OCI-LY1 (cell line): Measurements from ENCODE around the gene ITPA.

Source experiments
- H2AFZ ChIP-seq: fragments of 200-600 bp; sonication (generic), shearing (Covaris generic); 2 replicates; pipeline ENCODE4 v1.6.0; 2014; ENCODE audit warnings: antibody characterized with exemption, mild to moderate bottlenecking, low read length
- H3F3A ChIP-seq: fragments of 200-600 bp; sonication (generic), shearing (Covaris generic); 2 replicates; pipeline ENCODE4 v1.6.0; 2014; ENCODE audit warnings: mild to moderate bottlenecking, antibody characterized with exemption, low read length, moderate library complexity; ENCODE audit not compliant: insufficient read depth
- H3K27ac ChIP-seq: fragments of 200-600 bp; sonication (generic); 2 replicates; pipeline ENCODE4 v1.5.1; 2014; ENCODE audit warnings: low read length, mixed run types, mild to moderate bottlenecking, low read depth; ENCODE audit not compliant: poor library complexity, severe bottlenecking
- H3K27me3 ChIP-seq: fragments of 200-600 bp; sonication (generic); 2 replicates; pipeline ENCODE4 v1.6.0; 2014; ENCODE audit warnings: antibody characterized with exemption, mild to moderate bottlenecking, low read length, moderate library complexity; ENCODE audit not compliant: insufficient read depth
- H3K36me3 ChIP-seq: fragments of 200-600 bp; sonication (generic); 2 replicates; pipeline ENCODE4 v1.6.1; 2014; ENCODE audit warnings: mild to moderate bottlenecking, antibody characterized with exemption, low read length, moderate library complexity, mixed read lengths; ENCODE audit not compliant: insufficient read depth
- H3K4me1 ChIP-seq: fragments of 200-600 bp; sonication (generic); 2 replicates; pipeline ENCODE4 v1.5.1; 2014; ENCODE audit warnings: mild to moderate bottlenecking, low read length, moderate library complexity; ENCODE audit not compliant: insufficient read depth, severe bottlenecking
- H3K4me2 ChIP-seq: fragments of 200-600 bp; sonication (generic), shearing (Covaris generic); 2 replicates; pipeline ENCODE4 v1.6.1; 2014; ENCODE audit warnings: low read length
- H3K4me3 ChIP-seq: fragments of 200-600 bp; sonication (generic); 2 replicates; pipeline ENCODE4 v1.5.1; 2014; ENCODE audit warnings: low read length, low read depth, mild to moderate bottlenecking, mixed read lengths; ENCODE audit not compliant: poor library complexity, severe bottlenecking
- H3K79me2 ChIP-seq: fragments of 200-600 bp; shearing (Covaris generic); 2 replicates; pipeline ENCODE4 v1.6.1; 2016; ENCODE audit warnings: mixed run types, low read length, mixed read lengths; ENCODE audit not compliant: insufficient read depth
- H3K9ac ChIP-seq: fragments of 200-600 bp; sonication (generic), shearing (Covaris generic); 2 replicates; pipeline ENCODE4 v1.6.1; 2014; ENCODE audit warnings: mild to moderate bottlenecking, low read length, mixed read lengths
- H3K9me2 ChIP-seq: fragments of 200-600 bp; sonication (generic), shearing (Covaris generic); 2 replicates; pipeline ENCODE4 v1.6.1; 2014; ENCODE audit warnings: low read depth, mild to moderate bottlenecking, low read length, mixed read lengths
- H3K9me3 ChIP-seq: fragments of 200-600 bp; shearing (Covaris generic); 2 replicates; pipeline ENCODE4 v1.6.1; 2014; ENCODE audit warnings: low read length, mixed read lengths
- H4K20me1 ChIP-seq: fragments of 200-600 bp; sonication (generic), shearing (Covaris generic); 2 replicates; pipeline ENCODE4 v1.6.0; 2016; ENCODE audit warnings: mild to moderate bottlenecking, low read length; ENCODE audit not compliant: insufficient read depth
- CTCF ChIP-seq: fragments of 200-600 bp; sonication (generic), shearing (Covaris generic); IDR thresholded peaks from 2 replicates; pipeline ENCODE4 v1.5.1; 2017; ENCODE audit warnings: mild to moderate bottlenecking, antibody characterized with exemption, low read length, moderate library complexity, mixed read lengths
- EZH2 ChIP-seq: fragments of 200-600 bp; sonication (generic), shearing (Covaris generic); IDR thresholded peaks from 2 replicates; pipeline ENCODE4 v1.8.0; 2017; ENCODE audit warnings: borderline replicate concordance, mixed run types, mild to moderate bottlenecking, antibody characterized with exemption, low read length, moderate library complexity, mixed read lengths

ITPA gene

GRCh38 chr20:3175270-3175669 is 34.0 kb upstream of the ITPA start:
- H3K9me3 ChIP-seq = no peaks in the 10 kb centered on the region
- no peaks in the 10 kb centered on the region for H3K27me3 ChIP-seq
- H3K9me2 ChIP-seq = no peaks in the 10 kb centered on the region
- TF ChIP-seq CTCF (no peak), EZH2 (no peak)
- peaks cover 12% of the 10 kb centered on the region for H3K4me1 ChIP-seq
- no peaks in the 10 kb centered on the region for H3K36me3 ChIP-seq
- no peak overlapping the region for H3K9ac ChIP-seq
- no peak overlapping the region for H3K27ac ChIP-seq
- H3K4me2 ChIP-seq = no peak overlapping the region
- no peaks in the 10 kb centered on the region for H3K79me2 ChIP-seq
- no peaks in the 10 kb centered on the region for H4K20me1 ChIP-seq
- H2AFZ ChIP-seq = no peak overlapping the region
- H3K4me3 ChIP-seq = no peak overlapping the region
- no peaks in the 10 kb centered on the region for H3F3A ChIP-seq

- Histone ChIP-seq H3K36me3 (no peaks in the 10 kb centered on the region), H3F3A (no peaks in the 10 kb centered on the region), H3K9me3 (no peaks in the 10 kb centered on the region), H3K4me1 (peaks cover 12% of the 10 kb centered on the region), H3K4me2 (no peak overlapping the region), H3K27me3 (no peaks in the 10 kb centered on the region), H3K27ac (no peak overlapping the region), H3K4me3 (no peak overlapping the region), H4K20me1 (no peaks in the 10 kb centered on the region), H3K79me2 (no peaks in the 10 kb centered on the region), H3K9me2 (no peaks in the 10 kb centered on the region), H2AFZ (no peak overlapping the region), H3K9ac (no peak overlapping the region)
- no peak for TF ChIP-seq CTCF
- TF ChIP-seq EZH2 = no peak
These were observed 31.4 kb upstream of the ITPA start for GRCh38 chr20:3177746-3178485.

GRCh38 chr20:3180319-3180718 is 29.0 kb upstream of the ITPA start:
- Histone ChIP-seq H3K27me3 (no peaks in the 10 kb centered on the region), H3K9me3 (no peaks in the 10 kb centered on the region), H3K9me2 (no peaks in the 10 kb centered on the region), H4K20me1 (no peaks in the 10 kb centered on the region), H3K36me3 (no peaks in the 10 kb centered on the region), H3K27ac (no peak overlapping the region), H3K79me2 (no peaks in the 10 kb centered on the region), H3K4me1 (peaks cover 5% of the 10 kb centered on the region), H2AFZ (no peak overlapping the region), H3F3A (no peaks in the 10 kb centered on the region), H3K9ac (no peak overlapping the region), H3K4me3 (no peak overlapping the region), H3K4me2 (no peak overlapping the region)
- no peak for TF ChIP-seq CTCF
- TF ChIP-seq EZH2 = no peak
